Choroid plexus epithelial cell (primary cell): ENCODE results near the gene ARHGAP5.

Experiments
- DNase-seq: peaks from one replicate; pipeline ENCODE4 v3.0.0-alpha.2; 2010; ENCODE audit warnings: low read depth
- H3K4me3 ChIP-seq: 2 replicates; pipeline ENCODE4 v1.5.1; 2011; ENCODE audit warnings: low read depth, mild to moderate bottlenecking, control low read depth, low read length, moderate library complexity
- TF ChIP-seq, protein P1 (sequence below): conservative IDR thresholded peaks from 2 replicates; pipeline ENCODE4 v1.5.1; 2011; ENCODE audit warnings: low read depth, mild to moderate bottlenecking, control low read depth, inconsistent platforms, low read length, moderate library complexity

ARHGAP5 gene

DNA sequence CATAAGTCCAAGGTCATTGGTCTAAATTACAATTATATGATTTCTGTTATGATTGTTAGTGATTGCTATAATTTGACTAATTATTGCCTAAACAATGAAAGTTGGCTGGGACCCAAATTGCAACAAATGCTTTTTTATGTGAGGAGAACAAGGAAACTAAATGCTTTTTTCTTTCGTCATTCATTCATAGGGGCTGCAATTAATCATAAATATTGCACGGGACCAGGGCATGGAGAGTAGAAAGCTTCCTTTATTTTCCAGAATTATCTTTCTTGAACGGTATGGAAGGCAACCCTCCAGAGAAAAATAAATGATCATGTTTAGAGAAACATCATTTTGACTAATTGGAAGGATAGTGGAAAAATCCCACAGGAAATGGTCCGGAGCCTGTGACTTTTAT lies 32.6 kb upstream of the ARHGAP5 start:
- no peak overlapping the region for H3K4me3 ChIP-seq
- TF ChIP-seq, protein P1, sequence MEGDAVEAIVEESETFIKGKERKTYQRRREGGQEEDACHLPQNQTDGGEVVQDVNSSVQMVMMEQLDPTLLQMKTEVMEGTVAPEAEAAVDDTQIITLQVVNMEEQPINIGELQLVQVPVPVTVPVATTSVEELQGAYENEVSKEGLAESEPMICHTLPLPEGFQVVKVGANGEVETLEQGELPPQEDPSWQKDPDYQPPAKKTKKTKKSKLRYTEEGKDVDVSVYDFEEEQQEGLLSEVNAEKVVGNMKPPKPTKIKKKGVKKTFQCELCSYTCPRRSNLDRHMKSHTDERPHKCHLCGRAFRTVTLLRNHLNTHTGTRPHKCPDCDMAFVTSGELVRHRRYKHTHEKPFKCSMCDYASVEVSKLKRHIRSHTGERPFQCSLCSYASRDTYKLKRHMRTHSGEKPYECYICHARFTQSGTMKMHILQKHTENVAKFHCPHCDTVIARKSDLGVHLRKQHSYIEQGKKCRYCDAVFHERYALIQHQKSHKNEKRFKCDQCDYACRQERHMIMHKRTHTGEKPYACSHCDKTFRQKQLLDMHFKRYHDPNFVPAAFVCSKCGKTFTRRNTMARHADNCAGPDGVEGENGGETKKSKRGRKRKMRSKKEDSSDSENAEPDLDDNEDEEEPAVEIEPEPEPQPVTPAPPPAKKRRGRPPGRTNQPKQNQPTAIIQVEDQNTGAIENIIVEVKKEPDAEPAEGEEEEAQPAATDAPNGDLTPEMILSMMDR = no peak
- no peak for DNase-seq

DNA sequence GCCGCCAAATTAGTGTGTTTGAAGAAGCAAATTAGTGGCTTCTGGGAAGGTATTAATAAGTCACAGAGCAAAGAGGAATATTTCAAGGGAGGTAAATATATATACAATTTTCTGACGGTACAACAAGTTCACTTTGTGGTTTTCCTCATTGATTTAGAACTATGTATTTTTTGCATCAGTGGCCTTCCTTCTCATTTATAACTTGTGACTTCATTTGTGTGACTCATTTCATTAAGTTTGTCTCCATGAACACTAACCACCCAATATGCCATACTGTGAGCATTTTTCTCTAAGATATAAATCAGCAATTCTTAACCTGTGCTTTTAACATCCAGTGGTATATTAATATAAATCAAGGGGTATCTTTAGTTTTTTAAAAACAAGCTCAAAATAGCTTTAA lies 29.3 kb upstream of the ARHGAP5 start:
- no peak overlapping the region for H3K4me3 ChIP-seq
- TF ChIP-seq, protein P1 = no peak
- peak; percentile 34 for DNase-seq

DNA sequence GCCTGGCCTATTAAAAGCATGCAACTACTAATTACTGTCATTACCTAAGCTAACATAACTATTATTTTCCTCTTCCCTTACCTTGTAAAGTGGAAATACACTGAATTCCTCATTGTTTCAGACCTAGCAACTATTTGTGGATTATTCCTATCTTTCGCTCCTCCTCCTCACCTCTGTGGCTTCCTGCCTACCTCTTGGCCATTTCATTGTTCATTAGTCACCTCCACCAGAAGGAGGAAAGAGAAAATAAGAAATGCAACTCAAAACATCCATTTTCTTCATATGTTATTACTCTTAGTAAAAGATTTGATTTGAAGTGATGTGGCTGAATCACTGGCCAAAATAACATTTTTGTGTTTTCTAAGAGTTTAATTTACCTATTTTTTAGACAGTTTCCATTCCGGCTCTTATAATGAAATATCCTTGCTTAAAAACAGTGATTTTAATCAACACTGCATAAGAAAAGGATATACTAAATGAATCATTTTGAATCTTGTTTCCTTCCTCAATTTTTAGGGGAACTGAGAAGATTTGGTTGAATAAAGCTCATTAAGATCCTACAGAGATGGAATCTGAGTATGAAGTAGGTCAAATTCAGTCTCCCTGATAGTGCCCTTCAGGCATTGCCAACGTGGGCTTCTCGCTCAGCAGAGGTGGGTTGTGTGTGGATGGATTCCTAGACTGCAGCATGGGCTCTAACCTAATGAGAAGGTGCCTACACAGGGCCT lies 27.6 kb upstream of the ARHGAP5 start:
- TF ChIP-seq, protein P1 = no peak
- no peak overlapping the region for H3K4me3 ChIP-seq
- DNase-seq = no peak

DNA sequence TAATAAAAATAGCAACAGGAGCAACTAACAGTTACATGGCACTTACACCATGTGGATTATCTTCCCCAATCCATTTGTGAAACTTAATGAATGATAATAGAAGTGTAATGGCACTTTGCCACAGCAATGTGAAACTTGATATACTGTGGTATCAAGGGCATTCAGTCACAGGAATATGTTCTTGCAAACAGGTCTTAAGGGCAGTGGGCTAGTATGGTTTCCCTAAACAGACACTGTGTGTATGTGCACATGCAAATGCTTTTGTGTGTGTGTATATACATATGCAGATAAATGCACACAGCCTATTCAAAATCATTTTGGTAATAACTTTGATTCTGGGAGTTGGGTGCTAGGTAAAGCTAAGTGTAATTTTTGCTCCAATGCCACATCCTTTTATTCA lies 26.2 kb upstream of the ARHGAP5 start:
- DNase-seq = peak; percentile 25
- TF ChIP-seq, protein P1 = no peak
- no peak overlapping the region for H3K4me3 ChIP-seq

DNA sequence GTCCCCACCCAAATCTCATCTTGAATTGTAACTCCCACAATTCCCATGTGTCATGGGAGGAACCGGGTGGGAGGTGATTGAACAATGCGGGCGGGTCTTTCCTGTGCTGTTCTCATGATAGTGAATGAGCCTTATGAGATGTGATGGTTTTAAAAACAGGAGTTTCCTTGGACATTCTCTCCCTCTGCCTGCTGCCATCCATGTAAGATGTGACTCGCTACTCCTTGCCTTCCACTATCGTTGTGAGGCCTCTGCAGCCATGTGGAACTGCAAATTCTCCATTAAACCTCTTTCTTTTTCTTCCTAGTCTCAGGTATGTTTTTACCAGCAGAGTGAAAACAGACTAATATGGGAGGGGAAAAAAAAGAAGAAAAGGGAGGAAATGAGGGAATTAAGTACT lies 22.6 kb upstream of the ARHGAP5 start:
- no peak for DNase-seq
- TF ChIP-seq, protein P1 = no peak
- H3K4me3 ChIP-seq = no peak overlapping the region

DNA sequence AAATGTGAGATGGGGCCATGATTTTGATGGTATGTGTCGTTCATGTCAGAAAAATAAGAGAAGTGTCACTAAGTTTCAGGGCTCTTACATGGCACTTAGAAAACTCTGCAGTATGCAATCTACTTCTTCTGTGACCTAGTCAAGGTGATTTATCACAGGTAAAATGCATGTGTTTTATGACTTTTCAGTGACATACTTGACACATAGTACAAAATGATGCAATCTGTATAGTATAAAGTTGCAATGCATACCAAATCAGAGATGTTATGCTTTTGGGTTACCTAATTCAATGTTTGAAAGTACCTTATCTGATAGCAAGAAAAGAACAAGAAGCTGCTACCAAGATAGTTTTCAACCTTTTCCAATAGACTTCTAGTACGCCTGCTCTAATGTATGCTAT lies 21.9 kb upstream of the ARHGAP5 start:
- no peak for DNase-seq
- H3K4me3 ChIP-seq = no peak overlapping the region
- TF ChIP-seq, protein P1 = no peak

DNA sequence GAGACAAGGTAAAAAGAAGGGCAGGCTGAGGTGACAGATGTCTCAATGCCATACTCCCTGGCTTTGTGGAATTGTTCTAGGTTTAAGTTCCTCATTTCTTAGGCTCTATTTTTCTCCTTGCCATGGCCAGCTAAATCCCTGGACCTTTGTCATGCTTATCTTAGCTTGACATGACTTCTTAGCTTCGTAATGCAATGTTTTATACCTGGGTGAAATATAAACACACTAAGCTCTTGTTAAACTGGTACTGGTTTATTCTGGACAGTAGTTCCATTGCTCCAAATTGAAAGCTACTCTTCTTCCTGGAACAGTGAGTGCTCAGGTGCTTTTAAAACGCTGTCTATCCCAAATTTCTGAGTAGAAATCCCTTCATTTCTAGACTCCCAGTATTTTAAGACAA lies 17.4 kb upstream of the ARHGAP5 start:
- TF ChIP-seq, protein P1 = no peak
- no peak overlapping the region for H3K4me3 ChIP-seq
- DNase-seq = no peak
